Measurements from ENCODE around the gene FBXO21.
"Not testable (repeated sequence)": the region's sequence is repeated elsewhere in the genome, so short reads cannot be mapped to it uniquely, and the experiment has no call there.

Gene FBXO21, protein sequence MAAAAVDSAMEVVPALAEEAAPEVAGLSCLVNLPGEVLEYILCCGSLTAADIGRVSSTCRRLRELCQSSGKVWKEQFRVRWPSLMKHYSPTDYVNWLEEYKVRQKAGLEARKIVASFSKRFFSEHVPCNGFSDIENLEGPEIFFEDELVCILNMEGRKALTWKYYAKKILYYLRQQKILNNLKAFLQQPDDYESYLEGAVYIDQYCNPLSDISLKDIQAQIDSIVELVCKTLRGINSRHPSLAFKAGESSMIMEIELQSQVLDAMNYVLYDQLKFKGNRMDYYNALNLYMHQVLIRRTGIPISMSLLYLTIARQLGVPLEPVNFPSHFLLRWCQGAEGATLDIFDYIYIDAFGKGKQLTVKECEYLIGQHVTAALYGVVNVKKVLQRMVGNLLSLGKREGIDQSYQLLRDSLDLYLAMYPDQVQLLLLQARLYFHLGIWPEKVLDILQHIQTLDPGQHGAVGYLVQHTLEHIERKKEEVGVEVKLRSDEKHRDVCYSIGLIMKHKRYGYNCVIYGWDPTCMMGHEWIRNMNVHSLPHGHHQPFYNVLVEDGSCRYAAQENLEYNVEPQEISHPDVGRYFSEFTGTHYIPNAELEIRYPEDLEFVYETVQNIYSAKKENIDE

DNA sequence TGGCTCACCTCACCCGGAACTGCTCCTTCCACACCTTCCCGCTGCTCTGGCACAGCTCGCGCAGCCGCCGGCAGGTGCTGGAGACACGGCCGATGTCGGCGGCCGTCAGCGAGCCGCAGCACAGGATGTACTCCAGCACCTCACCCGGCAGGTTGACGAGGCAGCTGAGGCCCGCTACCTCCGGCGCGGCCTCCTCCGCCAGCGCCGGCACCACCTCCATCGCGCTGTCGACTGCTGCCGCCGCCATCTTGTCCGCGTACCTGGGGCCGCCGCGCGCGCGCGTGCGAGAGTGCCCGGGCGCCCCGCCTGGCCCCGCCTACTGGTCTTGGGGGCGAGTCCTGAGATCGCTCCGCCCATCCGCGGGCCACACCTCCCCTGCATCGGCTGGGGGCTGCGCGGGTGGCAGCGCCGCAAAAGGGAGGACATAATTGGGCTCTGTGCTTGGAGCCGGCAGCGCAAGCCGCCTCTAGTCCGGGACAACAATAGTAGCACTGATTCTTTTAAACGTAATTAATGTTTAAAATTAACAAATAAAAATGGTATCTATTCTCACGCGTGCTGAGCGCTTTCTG, at the start of gene FBXO21:
FBXO21 (minus strand) TSS at position 261 of the 572 bp plus-strand sequence; CDS start at position 247, 14 bp downstream.
- peak; percentile 37 for DNase-seq (ENCODE audit: low read depth)

DNA sequence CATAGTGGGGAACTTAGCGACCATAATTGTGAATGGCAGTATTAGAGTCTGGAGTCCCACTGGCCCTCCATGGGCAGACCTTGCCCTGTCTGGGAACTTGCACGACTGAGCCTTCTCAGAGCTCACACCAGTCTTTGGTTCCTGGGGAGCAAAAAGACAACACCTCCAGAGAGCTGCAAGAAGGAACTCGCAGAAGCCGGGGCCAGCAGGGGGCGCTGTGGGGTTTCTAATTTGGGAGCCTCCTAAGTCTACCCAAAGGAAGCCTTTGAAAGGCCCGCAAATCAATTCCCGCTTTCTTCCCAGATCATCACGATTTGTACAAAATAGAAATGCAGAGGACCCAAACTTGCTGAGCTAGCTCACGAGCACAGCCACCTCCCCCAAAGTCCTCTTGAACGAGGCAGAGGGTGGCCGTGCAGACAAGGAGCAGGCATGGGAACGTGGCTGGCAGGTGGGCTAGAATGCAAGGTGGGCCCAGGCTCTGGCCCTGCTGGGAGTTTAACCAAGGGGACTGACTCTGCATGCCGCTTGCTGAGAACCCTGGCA, 46.3 kb upstream of the FBXO21 start:
- no peak for DNase-seq (ENCODE audit: low read depth)

DNA sequence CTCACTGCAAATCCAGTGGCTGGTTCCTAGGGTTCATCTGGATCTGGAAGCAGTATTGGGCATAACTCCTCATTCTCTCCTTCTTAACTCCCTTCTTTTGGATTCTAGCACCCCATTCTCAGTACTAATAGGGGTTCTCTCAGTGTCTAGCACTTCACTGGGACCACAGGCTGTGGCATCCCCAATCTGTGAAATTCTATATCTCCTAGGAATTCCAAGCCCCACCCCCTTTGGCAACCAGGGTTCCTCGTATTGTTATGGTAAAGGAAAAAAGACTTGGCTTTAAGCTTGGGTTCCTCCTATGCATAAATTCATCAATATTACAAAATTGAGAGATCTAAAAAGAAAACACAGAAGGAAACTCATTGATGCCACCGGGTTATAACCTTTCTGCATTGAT, 45.0 kb upstream of the FBXO21 start:
- DNase-seq (ENCODE audit: low read depth) = no peak

DNA sequence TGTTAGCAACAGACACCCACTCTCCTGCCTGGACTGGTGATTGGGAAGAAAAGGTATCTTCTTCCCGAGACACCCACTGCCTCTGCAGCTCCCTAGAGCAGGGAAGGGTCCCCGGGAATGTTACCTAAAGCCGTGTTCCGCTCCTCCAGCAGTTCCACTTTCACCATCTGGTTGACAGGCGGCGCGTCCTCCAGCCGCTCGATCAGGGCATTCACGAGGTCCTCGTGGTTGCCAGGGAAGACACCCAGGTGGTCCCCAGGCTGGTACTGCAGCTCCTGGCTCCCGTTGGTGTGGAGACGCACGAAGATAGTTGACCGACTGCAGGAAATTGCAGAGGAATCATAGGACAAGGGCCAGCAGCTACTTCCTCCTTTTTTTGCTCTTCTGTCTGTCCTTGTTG, 44.2 kb upstream of the FBXO21 start:
- DNase-seq (ENCODE audit: low read depth) = no peak

DNA sequence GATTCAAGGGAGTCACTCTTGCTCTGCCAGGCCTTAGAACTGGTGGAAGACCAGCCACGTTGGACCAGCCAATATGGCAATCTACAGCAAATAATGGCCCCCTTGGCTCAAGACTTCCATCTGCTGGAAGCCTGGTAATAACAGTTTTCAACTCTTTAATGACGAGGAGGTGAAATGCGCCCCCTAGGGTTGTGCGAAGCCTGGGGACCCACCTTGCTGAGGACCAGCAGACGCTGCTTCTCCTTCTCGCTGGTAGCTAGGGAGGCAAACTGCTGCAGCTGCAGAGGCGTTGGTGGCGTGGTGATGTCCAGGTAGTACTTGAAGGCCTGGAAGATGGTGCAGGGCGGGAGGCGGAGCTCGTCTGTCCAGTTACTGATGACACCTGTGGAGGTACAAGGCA, 41.5 kb upstream of the FBXO21 start:
- DNase-seq (ENCODE audit: low read depth) = no peak

DNA sequence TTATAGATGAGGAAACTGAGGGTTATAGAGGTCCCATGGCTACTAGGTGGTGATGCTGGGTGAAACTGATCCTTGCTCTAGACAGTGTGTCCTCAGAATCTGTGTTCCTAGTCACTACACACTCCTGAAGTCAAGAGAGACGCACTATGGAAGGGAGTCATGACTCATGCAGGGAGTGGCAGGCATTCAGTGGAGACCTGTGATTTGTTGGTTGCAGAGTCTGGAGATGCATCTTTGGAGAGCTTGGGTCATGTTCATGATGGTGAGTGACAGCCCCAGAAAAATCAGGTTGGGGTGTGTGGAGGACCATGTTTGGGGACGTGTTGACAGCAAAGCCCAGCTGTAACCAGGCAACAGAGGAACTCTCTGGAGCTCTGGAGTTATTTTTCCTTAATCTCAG, 38.0 kb upstream of the FBXO21 start:
- no peak for DNase-seq (ENCODE audit: low read depth)

DNA sequence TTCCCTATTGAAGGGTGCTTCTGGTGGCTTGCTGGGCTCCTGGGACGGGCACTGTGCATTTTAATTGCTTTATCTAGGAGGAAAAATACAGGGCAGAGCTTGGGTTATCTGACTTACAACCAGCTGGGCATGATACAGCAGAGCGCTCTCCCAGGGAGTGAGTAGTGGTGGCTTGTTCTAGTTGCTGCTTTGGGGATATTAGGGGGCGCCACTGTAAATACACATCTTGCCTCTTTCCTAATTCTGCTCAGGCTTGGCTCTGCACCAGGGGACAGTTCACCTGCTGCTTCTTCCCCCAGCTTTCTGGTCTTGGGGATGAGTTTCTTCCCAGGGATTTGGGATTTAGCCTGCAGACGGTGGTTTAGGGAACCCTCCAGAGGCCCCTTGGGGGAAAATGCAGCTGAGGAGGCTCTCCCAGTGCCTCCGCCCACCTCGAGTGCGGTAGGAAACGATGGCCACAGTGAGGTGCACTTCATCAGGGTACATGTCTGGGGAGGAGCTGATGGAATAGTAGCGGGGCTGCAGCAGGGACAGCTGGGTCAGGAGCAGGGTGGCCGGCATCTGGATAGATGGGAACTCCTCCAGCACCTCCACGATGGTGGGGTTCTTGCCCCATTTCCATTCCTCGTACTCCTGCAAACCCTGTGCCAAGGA, 36.9 kb upstream of the FBXO21 start:
- no peak for DNase-seq (ENCODE audit: low read depth)

DNA sequence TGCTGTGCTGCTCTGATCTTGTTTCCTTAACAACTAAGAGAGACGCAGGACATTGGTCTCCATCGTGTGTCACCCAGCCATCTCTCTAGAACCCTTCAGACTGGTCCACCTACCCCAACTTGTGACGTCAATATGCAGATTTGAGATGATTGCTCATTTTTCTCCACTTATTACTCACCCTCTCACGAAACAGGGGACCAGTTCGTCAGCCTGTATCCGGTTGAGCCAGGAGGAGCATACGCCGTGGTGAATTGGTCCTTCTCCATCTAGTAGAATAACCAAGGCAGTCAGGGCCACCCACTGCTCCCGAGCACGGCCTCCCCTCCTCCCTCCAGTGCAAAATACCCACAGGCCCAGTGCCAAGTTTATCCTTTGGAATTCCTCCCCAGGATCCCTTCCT, 36.2 kb upstream of the FBXO21 start:
- no peak for DNase-seq (ENCODE audit: low read depth)

DNA sequence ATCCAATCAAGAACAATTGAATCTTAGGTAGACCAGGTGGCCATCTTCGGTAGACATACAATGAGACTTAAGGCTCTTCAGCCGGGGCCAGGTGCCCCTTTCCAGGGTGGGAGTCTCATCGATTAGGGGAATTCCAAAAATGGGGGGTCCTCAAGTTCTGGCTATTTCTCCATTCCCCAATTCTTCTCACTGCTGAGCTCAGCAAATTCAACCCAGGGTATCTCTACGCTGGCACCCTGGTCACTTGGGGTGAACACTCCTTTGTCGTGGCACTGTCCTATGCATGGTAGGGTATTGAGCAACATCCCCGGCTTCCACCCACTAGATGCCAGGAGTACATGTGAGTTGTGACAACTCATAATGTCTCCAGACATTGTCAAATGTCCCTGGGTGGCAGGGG, 34.9 kb upstream of the FBXO21 start:
- no peak for DNase-seq (ENCODE audit: low read depth)

DNA sequence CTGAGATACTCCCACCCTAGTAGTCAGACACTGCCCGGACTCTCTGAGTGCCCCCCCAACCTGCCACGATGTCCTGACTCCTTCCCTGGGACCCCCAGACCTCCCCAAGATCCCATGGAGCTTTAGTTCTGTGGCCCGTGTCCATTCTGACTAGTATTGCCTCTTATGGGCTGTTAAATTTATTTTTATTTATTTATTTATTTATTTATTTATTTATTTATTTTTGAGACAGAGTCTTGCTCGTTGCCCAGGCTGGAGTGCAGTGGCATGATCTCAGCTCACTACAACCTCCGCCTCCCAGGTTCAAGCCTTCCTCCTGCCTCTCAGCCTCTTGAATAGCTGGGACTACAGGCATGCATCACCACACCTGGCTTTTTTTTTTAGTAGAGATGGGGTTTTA, 30.7 kb upstream of the FBXO21 start:
- not testable (repeated sequence) for DNase-seq (ENCODE audit: low read depth)

DNA sequence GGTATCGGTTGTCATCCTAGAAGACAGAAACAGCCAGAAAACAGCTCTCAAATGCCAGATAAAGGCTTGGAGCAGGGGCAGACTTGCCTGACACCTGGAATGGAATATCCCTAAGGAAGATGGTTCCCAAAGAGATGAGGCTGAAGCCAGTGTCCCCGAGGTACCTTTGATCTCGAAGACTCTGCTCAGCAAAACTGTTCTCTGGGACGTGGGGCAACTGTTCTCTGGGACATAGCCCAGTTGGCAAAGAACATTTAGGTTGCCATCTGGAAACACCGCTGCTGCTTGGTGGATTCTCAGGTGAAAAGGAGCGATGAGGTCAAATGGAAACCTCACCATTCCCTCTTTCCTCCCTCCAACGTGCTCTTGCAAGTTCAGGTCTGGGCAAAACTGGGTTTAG, 27.9 kb upstream of the FBXO21 start:
- no peak for DNase-seq (ENCODE audit: low read depth)

DNA sequence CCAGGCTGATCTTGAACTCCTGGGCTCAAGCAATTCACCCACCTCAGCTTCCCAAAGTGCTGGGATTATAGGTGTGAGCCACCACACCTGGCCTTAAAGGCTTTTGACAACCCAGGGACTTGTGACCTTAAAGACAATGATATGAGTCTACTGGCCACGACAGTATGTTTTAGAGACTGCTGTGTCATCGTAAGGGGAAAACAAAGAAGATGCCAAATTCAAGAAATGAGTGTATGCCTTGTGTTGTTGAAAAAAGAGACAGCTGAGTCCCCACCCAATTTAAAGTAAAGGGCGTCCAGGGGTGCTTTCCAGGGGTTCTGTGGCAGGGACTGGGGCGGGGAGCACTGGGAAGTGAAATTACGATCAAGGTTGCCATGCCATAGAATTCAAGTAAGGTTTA, 26.4 kb upstream of the FBXO21 start:
- no peak for DNase-seq (ENCODE audit: low read depth)

DNA sequence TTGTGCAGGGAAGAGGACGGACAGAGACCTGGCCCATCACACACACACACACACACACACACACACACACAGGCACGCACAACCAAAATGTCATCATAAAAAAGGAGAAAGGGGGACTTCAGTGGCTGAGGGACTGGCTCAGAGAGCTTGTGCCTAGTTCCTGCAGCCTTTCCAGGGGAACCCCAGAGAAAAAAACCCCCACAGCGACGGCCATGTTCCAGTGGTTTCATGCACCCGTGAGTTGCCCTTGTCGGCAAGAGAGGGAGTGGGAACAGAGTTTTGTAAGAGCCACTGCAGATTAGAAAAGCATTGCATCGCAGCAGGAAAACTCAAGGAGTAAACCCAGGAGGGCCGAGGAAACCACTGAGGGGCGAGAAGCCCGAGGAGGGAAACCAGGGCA, 24.5 kb upstream of the FBXO21 start:
- DNase-seq (ENCODE audit: low read depth) = no peak

DNA sequence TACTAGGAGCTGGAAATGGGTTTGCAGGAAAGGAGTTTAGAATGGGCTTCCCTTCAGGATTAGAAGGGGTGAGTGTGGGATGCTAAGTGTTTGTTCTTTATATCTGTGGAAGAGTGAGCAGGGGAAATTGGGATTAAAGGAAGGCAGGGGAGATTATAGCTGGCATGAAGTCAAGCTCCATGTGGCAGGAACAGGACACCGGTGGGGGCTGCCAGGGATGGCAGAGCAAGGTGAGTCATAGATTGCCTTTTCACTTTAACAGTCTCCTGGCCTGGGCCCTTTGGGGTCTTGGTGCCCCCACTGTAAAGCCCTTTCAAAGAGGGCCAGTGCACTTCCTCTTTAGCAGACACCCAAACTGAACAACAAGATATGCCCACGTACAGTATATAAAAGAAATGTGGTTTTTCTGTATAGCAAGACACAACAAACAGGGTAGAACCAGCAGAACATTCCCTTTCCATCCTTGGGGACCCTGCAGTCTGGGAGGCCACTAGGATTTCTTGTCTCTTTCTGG, 23.1 kb upstream of the FBXO21 start:
- no peak for DNase-seq (ENCODE audit: low read depth)

DNA sequence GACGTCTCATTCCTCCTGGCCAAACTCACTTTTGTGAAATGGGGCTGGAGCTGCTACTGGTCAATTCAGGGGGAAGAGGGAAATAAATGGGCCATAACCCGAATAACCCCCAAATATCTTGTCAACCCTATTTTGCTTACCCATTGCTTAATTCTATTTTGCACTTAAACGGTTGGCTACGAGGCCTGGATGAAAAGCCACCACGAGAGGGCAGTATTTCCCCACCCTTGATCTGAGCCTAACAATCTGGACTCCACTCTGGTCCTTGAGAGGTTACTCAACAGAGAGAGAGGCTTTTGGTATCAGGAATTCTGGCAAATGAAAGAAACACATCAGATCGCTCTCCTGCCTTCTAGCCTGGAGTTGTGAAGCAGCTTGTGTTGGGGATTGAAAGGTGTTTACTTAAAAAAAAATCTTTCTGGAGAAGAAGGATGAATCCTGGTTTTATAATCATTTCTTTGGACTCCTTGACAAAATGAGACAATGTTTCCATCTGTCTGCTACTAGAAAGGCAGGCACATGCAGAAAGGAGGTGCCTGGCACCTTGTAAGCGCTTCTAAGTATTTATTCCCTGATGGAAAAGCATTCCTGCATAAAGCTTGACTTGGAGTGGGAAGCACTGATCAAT, 22.4 kb upstream of the FBXO21 start:
- peak; percentile 30 for DNase-seq (ENCODE audit: low read depth)

DNA sequence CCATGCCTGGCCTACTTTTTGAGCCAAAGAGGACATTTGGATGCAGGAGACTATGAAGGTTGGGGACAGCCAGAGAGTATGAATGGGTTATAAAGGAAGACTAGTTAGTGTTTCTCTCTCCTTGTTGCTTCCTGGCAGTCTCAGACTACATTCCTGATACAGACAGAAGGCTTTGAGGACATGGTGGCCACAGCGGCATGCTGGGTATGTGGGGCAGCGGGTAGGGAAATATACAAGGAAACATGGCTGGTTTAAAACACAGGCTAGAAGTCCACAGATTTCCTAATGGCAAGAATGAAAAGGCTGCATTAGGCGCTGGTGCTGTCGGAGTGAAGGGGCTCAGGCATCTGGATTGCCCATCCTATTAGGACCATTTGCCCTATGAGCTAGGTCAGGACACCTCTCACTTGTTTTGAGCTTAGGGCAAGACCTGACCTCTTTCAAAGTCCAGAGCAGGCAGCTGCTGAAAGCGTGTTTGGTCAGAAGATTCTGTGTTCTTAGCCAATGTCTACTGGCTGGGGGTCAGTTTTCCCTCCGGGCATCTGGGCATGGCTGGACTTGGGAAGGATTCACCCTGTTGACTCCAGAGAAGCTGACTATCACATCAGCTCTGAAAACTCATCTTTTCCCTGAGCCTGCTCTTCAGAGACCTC, 20.1 kb upstream of the FBXO21 start:
- DNase-seq (ENCODE audit: low read depth) = no peak

DNA sequence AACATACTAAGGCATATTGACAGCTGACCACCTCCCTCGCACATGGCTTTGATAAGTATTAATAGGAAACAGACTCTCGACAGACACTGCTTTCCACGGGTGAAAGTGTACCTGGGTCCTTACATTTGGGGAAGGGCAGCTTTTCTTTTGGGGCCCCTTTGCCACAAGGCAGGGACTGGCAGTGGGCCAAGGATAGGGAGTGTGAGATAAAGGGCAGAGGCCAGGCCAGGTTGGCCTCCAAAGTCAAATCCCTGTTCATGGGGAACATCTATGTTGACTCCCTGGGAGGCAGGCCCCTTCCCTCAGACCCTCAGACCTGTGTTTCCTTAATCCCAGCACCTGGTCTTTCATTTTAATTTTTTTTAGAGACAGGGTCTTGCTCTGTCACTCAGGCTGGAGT, 19.4 kb upstream of the FBXO21 start:
- DNase-seq (ENCODE audit: low read depth) = no peak

DNA sequence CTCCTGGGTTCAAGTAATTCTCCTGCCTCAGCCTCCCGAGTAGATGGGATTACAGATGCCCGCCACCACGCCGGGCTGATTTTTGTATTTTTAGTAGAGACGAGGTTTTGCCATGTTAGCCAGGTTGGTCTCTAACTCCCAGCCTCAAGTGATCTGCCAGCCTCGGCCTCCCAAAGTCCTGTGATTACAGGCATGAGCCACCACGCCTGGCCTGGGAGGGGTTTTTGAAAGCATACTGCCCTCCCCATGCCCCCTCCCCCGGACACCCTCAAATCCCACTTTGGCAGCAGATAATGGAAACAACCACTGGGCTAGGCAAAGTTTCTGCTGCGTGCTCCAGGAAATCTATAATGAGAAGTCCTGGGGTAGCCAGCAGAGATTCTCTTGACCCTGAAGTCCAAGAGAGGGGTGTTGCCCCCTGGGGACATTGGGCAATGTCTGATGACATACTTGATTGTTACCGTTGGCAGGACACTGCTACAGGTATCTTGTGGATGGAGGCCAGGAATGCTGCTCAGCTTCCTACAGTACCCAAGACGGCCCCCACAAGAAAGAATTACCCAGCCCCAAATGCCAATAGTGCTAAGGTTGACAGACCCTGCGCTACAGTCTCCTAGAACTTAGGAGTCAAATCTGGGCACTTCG, 18.7 kb upstream of the FBXO21 start:
- no peak for DNase-seq (ENCODE audit: low read depth)

DNA sequence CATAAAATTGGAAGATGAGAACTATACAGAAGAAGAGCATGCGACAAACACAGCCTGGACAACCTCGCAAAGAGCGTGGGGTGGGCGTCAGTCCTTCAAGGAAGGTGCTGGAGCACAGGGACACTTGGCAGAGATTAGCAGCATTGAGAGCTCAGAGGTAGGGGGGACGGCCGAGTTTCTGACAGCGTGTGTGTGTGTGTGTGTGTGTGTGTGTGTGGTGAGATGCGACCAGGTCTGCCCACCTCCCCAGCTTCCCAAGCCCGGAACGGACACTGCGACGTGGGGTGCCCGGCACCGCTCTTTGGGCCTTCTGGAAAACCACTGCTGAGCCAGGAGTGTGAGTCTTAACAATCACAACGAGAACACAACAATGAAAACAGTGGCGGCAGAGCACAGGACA, 17.9 kb upstream of the FBXO21 start:
- no peak for DNase-seq (ENCODE audit: low read depth)

DNA sequence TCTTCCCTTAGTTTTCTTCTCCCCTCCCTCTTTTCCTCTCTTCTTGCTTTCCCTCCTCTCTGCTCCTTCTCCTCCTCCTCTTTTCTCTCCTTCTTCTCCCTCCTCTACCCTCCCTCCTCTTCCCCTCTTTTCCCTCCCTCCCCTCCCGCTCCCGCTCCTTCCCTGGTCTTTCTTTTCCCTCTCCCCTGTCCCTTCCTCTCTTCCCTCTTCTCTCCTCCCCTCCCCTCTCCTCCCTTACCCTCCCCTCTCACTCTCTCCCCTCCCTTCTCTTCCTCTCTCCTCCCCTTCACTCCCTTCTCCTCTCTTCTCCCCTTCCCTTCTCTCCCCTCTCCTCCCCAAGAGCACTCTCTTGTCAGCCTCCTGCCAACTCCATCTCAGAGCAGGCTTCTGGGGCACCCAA, 17.4 kb upstream of the FBXO21 start:
- DNase-seq (ENCODE audit: low read depth) = no peak

DNA sequence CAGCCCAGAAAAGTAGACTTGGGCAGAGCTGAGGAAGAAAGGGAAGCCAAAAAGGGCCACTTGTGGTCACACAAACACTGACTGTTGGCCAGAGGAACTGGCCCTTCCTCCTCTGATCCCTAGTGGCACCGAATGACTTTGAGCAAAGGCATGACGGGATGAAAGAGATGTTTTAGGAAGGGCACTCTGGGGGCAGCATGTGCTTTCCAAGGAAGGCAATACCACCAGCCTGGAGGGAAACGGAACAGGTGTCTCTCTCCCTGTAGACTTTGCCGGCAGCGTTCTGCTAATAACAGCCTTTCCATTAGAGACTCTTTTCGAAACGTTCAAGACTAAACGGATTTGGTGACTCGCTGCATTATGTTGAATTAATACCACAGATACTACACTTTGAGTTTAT, 12.3 kb upstream of the FBXO21 start:
- no peak for DNase-seq (ENCODE audit: low read depth)
